ENCODE measurements around the gene TTC8.
"Not testable (repeated sequence)": the region's sequence is repeated elsewhere in the genome, so short reads cannot be mapped to it uniquely, and the experiment has no call there.

TTC8 gene

DNA sequence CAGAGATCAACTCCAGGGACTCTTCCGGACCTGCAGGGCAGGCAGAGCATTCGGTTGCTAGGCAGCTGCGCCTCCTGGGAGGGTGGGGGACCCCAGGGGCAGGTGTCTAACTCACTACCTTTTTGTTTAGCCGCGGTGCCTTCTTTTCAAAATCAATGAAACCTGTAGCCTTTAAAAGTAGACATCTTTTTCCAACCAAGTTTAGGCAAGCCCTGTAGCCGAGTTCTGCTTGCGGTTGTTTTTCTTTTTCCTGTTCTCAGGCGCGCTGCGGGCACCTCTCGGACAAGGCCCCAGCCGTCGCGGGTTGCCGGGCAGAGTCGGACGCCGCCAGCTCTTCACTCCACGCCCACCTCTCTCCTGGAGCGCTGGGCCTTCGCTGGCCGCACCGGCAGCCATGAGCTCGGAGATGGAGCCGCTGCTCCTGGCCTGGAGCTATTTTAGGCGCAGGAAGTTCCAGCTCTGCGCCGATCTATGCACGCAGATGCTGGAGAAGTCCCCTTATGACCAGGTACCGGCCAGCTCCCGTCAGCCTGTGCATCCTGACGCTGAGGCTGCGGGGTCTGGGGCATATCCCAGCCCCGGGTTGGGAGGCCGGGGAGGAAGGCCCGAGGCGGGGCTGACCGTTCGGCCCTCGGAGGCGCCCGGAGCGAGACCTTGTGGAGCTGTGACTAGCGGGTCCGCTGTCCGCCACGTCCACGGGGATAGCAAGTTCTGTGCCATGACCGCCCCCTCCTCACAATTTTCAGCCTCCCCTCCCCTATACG lies at the start of gene TTC8:
TSS of gene TTC8 (plus strand) at position 338 of the 764 bp plus-strand sequence. CDS start at position 395, 57 bp downstream.
- peak; percentile 85 to 99 for DNase-seq

GRCh38 chr14:88775532-88775931 lies 48.9 kb upstream of the TTC8 start:
- no peak for DNase-seq

- DNase-seq: no peak
Observed at GRCh38 chr14:88785911-88786310, 38.5 kb upstream of the TTC8 start.

- DNase-seq: no peak
Observed at GRCh38 chr14:88786715-88787114, 37.7 kb upstream of the TTC8 start.

DNA sequence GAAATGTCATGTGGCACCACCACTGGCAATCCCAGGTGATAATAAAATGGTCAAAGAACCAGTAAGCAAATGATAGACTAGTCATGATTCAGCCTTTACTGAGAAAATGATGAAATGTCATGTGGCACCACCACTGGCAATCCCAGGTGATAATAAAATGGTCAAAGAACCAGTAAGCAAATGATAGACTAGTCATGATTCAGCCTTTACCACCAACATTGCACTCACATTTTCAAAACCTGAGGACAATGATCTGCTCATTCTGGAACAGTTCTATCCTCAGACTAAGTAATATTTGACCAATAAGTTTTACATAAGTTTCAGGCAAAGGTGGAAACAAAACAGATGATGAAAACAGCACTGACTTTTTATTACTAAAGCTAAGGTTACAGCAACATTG lies 34.9 kb upstream of the TTC8 start:
- not testable (repeated sequence) for DNase-seq

DNA sequence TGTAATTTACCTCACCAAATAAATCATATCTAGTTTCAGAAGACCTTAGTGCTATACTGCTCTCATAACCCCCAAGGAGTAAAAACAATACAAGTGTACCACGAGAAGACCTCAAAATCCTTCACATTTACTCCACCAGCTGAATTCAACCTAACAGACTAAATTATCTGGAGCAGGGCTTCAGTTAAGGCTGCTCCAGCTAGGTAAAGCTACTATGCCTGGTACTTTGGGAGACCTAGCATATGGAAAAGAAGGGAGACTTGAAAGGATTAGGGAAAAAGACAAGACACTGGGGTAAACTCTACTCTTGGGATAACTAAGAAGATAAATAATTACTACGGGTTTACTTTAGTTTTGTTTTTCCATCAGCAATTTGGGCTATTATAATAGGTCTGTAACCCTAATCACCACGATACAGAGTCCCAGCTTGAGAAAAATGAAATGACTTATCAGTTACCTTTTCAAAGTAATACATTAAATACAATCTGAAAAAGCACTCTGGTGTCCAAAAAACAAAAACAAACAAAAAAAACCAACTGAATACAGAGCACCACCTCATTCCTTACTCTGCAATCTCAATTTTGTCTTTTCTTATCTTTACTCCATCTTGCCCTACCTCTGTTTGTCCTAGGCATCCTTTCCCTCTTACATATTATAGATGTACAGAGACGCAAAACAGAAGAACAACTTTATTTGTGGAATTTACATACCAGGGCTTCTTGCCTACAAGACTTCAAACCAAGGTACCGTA lies 33.8 kb upstream of the TTC8 start:
- DNase-seq: no peak

- no peak for DNase-seq
Observed at GRCh38 chr14:88791252-88791621, 33.2 kb upstream of the TTC8 start.

DNA sequence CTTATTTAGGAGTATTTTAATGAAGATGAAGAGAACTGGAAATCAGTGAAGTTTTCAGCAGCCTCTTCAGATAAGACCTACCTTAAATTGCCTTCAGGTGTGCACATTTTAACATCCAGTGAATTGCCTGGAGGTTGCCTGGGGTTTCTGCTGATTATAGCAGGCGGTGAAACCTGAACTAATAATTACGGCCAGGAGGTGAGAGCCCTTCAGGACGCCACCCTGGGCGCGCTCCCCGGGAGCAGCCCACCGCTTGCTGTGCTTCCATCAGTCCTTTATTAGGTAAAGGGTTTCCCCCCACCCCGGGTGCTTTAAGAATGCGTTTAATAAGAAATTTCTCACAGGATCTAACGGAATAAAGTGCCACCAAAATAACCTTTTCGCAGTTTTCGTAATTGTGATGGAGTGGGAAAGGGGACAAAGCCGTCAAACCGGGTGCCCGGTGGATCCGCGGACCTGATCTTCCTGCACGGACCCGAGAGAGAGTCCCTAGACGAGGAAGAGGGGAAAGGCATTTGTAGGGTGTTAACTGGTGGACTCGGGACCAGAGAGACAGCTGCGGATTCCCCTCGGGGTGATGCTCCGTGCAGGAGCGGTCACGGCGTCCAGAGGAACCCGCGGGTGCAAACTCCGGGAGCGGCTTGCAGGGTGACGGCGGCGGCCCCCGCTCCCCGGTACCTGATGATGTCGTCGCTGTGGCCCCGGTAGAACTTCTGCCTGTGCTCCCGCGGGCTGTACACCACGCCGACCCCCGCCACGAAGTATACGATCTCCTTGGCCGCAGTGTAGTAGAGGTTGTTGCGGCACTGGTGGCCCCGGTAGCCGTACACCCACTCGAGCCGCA lies 32.6 kb upstream of the TTC8 start:
- DNase-seq: peak; percentile 9 to 70

GRCh38 chr14:88792473-88793258 lies 31.8 kb upstream of the TTC8 start, which contains the start of gene EML5:
Gene EML5, minus strand, starts transcription at chr14:88792953. Its CDS starts 450 bp downstream, at chr14:88792503.
- DNase-seq: peak; percentile 65 to 85

DNA sequence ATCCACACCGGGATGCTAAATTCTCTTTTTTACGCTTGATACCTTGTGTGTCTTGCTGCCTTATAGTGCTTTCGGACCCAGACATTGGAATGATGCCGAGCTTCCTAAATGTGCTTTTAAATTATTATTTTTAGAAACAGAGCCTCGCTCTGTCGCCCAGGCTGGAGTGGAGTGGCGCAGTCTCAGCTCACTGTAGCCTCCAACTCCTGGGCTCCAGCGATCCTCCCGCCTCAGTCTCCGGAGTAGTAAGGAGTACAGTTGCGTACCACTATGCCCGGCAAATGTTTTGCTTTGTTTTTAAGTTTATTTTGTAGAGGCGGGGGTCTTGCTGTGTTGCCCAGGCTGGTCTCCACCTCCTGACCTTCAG lies 31.2 kb upstream of the TTC8 start:
- no peak for DNase-seq

GRCh38 chr14:88798156-88798555 lies 26.3 kb upstream of the TTC8 start:
- peak; percentile 55 to 69 for DNase-seq

DNA sequence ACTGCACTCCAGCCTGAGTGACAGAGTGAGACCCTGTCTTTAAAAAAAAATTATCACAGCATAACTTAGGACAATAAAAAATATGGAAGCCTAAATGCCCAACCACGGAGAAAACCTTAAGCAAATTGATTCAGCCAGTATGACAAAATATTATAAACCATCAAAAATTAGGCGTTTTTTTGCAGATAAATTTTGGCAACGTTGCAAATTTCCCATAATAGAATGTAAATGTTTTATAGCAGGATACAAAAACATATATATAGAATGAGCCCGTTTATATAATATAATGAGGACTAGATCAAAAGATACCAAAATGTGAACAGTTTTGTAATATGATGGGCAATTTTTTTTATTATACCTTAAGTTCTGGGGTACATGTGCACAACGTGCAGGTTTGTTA lies 24.9 kb upstream of the TTC8 start:
- no peak for DNase-seq

DNA sequence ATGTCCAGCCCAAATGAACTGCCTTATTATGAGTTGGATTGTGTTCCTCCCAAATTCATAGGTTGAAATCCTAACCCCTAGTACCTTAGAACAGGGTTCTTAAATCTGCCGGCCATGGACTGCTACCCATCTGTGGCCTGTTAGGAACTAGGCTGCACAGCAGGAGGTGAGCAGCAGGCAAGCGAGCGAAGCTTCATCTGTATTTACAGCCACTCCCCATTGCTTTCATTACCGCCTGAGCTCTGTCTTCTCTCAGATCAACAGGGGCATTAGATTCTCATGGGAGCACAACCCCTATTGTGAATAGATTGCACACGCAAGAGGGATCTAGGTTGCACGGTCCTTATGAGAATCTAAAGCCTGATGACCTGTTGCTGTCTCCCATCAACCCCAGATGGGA lies 21.9 kb upstream of the TTC8 start:
- no peak for DNase-seq

DNA sequence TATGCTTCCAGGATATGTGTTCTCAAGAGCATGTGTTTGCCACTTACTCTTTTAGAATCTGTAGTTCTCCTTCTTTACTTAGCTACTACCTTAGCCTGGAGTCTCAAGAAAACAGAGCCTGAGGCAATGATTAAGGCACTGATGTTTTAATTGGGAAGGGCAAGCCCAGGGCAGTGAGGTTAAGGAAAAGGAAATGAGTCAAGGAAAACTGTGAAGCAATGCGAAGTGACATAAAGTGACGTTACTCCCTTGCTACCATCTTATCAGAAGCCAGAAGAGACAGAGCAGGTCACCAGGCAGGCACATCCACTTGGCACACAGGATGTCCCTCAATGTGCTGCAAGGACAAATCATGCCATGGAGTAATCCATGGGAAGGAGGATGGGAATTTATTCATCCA lies 20.4 kb upstream of the TTC8 start:
- DNase-seq: no peak

DNA sequence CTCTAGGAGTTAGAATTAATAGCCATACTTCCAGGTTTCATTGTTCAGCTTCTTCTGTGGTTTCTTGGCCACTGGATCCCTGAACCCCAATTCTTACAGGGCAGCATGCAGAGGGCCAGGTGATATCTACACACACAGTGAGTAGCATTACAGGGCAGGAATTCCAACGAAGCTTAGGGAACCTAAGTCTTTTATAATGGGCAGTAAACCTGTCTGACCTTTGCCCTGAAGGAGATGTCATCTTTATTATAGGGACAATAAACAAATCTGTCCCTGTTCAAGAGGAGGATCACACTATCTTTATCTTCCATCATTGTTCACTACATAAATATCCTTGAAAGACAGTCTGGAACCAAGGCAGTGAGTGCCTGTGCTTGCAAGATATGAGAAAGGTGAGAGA lies 20.0 kb upstream of the TTC8 start:
- no peak for DNase-seq

DNA sequence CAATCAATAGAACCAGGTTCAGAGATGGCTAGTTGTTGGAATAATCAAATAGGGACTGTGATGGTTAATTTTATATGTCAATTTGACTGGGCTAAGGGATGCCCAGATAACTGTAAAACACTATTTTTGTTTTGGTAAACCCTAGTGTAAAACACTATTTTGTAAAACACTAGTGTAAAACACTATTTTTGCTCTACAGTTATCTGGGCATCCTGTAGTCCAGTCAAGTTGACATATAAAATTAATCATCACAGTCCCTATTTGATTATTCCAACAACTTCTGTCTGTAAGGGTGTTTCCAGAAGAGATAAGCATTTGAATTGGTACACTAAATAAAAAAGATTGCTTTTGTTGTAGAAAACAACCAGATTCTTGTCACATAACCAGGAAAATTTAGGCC lies 16.1 kb upstream of the TTC8 start:
- DNase-seq: no peak

DNA sequence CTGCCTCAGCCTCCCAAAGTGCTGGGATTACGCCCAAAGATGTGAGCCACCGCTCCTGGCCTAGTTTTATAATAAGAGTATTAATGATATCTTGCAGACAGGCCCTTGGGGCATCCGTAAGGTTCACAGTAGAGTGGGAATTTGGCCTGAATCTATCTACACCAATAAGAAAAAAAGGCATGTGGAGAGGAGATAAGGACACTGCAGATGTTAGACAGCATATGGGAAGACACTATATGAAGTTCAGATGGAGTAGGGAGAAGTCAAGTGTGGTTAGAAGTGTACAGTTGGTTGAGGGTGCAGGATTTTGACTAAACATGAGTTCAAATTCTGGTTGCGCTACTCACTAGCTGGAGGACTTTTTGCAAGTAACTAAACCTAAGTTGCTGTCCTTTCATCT lies 8.5 kb upstream of the TTC8 start:
- DNase-seq: no peak

DNA sequence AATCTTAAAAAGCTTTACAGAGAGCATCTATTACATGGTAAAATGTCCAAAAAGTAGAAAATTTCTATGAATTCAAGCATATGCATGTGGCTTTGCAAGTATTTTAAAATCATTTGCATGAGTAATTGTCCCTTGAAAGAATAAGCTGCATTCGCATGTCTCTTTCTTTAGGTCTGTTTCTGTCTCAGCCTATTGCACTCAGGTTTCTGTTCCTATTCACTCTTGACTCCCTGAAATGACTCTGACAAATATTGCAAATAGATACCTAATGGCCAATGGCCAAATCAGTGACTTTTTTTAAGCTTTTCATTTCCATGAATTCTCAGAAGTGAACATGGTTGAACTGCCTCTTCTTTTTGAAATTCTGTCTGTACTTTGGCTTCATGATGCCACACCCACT lies 6.4 kb upstream of the TTC8 start:
- DNase-seq: no peak

GRCh38 chr14:88819674-88820073 lies 4.8 kb upstream of the TTC8 start:
- DNase-seq: not testable (repeated sequence)

GRCh38 chr14:88821378-88821777 lies 3.1 kb upstream of the TTC8 start:
- DNase-seq: no peak

- no peak for DNase-seq
Observed at GRCh38 chr14:88821888-88822287, 2.6 kb upstream of the TTC8 start.

DNA sequence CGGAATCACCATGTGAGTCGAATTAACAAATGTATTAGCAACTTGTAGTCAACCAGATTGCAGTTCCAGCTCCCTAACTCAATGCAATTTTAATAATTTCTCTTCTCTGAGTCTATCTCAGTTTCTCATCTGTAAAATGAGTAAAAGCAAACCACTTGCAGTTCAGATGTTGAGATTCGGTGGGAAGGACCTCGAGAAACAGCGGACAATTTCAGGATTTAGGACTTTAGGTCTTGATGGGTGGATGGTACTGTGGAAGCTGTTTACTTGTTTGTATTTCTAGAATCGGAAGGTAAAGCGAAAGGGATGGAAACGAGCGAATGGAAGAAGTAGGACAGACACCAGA lies 510 bp upstream of the TTC8 start:
- no peak for DNase-seq

GRCh38 chr14:88825078-88825458 lies 617 bp downstream of the TTC8 start:
- DNase-seq: no peak
